Neutrophil (primary cell): ENCODE measurements around the gene PPL.

Source experiments
- H3K27ac ChIP-seq: fragments of 200-600 bp; sonication (generic); 2 replicates; pipeline ENCODE4 v1.5.1; 2016; ENCODE audit warnings: mild to moderate bottlenecking, moderate library complexity
- H3K27me3 ChIP-seq: fragments of 200-600 bp; sonication (generic); 2 replicates; pipeline ENCODE4 v1.6.0; 2016; ENCODE audit warnings: mild to moderate bottlenecking
- H3K36me3 ChIP-seq: fragments of 200-600 bp; sonication (generic); 2 replicates; pipeline ENCODE4 v1.5.1; 2017
- H3K4me1 ChIP-seq, 2 experiments: fragments of 200-600 bp in 1 of 2; sonication (generic) in 1 of 2; 1 replicate in 1 of 2; 2 replicates in 1 of 2; pipeline versions ENCODE4 v1.5.1 to v1.6.1; 2013 to 2016; ENCODE audit warnings: low read depth in 1 of 2, low read length in 1 of 2, mild to moderate bottlenecking in 1 of 2, moderate library complexity in 1 of 2; ENCODE audit not compliant: control insufficient read depth in 1 of 2, insufficient read depth in 1 of 2
- H3K4me3 ChIP-seq, 2 experiments: fragments of 200-600 bp in 1 of 2; sonication (generic) in 1 of 2; 1 replicate in 1 of 2; 2 replicates in 1 of 2; pipeline ENCODE4 v1.5.1; 2013 to 2016; ENCODE audit warnings: low read depth in 1 of 2, low read length in 1 of 2, mild to moderate bottlenecking in 1 of 2, moderate library complexity in 1 of 2
- H3K9me3 ChIP-seq: fragments of 200-600 bp; sonication (generic); 2 replicates; pipeline ENCODE4 v1.5.1; 2016
- CTCF ChIP-seq: fragments of 200-600 bp; sonication (generic); IDR thresholded peaks from 2 replicates; pipeline ENCODE4 v1.5.1; 2016; ENCODE audit warnings: antibody characterized with exemption

The PPL gene

GRCh38 chr16:4890026-4890425 lies 46.9 kb downstream of the PPL start:
- H3K27ac ChIP-seq: no peak overlapping the region
- H3K27me3 ChIP-seq: no peaks in the 10 kb centered on the region
- peaks cover 73% of the 10 kb centered on the region for H3K36me3 ChIP-seq
- H3K4me3 ChIP-seq: no peak overlapping the region
- TF ChIP-seq CTCF: no peak
- no peaks in the 10 kb centered on the region for H3K4me1 ChIP-seq
- H3K9me3 ChIP-seq: no peaks in the 10 kb centered on the region

GRCh38 chr16:4888428-4889135 lies 48.4 kb downstream of the PPL start:
- no peak for TF ChIP-seq CTCF
- Histone ChIP-seq H3K4me1 (no peaks in the 10 kb centered on the region), H3K27me3 (no peaks in the 10 kb centered on the region), H3K36me3 (peaks cover 87% of the 10 kb centered on the region), H3K27ac (peak overlapping the region; percentile 39), H3K4me3 (no peak overlapping the region), H3K9me3 (no peaks in the 10 kb centered on the region)

GRCh38 chr16:4886151-4886550 lies 50.8 kb downstream of the PPL start:
- Histone ChIP-seq H3K4me3 (no peak overlapping the region), H3K27me3 (no peaks in the 10 kb centered on the region), H3K9me3 (no peaks in the 10 kb centered on the region), H3K36me3 (peaks cover 96% of the 10 kb centered on the region), H3K4me1 (no peaks in the 10 kb centered on the region), H3K27ac (peak overlapping the region; percentile 27)
- no peak for TF ChIP-seq CTCF

GRCh38 chr16:4884972-4885874 lies 51.7 kb downstream of the PPL start:
- H3K9me3 ChIP-seq: no peaks in the 10 kb centered on the region
- H3K36me3 ChIP-seq: peaks cover 96% of the 10 kb centered on the region
- H3K27me3 ChIP-seq: no peaks in the 10 kb centered on the region
- H3K27ac ChIP-seq: peak overlapping the region; percentile 27
- no peak overlapping the region for H3K4me3 ChIP-seq
- no peak for TF ChIP-seq CTCF
- H3K4me1 ChIP-seq: no peaks in the 10 kb centered on the region

- no peak overlapping the region for H3K4me3 ChIP-seq
- TF ChIP-seq CTCF: no peak
- H3K4me1 ChIP-seq: no peaks in the 10 kb centered on the region
- H3K9me3 ChIP-seq: no peaks in the 10 kb centered on the region
- H3K27me3 ChIP-seq: no peaks in the 10 kb centered on the region
- H3K27ac ChIP-seq: no peak overlapping the region
- H3K36me3 ChIP-seq: peaks cover 97% of the 10 kb centered on the region
These were observed 52.7 kb downstream of the PPL start for GRCh38 chr16:4884209-4884608.
